Astrocyte of the spinal cord (primary cell): Measurements from ENCODE around the gene ZAP70.

Experiments
- DNase-seq: peaks from one replicate; pipeline ENCODE4 v3.0.0; 2011; ENCODE audit warnings: low read depth, low spot score
- H3K4me3 ChIP-seq: 2 replicates; pipeline ENCODE4 v1.5.1; 2011; ENCODE audit warnings: low read depth, mild to moderate bottlenecking, low read length, moderate library complexity
- CTCF ChIP-seq: IDR thresholded peaks from 2 replicates; pipeline ENCODE4 v1.5.1; 2012; ENCODE audit warnings: low read depth, mild to moderate bottlenecking, low read length, inconsistent platforms
- in situ Hi-C: cut with HindIII; loops from 2 replicates; pipeline ENCODE4 v1.10.0; 2017; ENCODE audit warnings: low sequenced_read_pairs

Gene ZAP70

GRCh38 chr2:97736608-97737330 is 23.4 kb downstream of the ZAP70 start:
- H3K4me3 ChIP-seq: no peak overlapping the region
- no peak for DNase-seq
- in situ Hi-C loops: no loop called here
- TF ChIP-seq CTCF: no peak

GRCh38 chr2:97737421-97738178 is 24.2 kb downstream of the ZAP70 start:
- in situ Hi-C loops: no loop called here
- no peak for TF ChIP-seq CTCF
- H3K4me3 ChIP-seq: no peak overlapping the region
- DNase-seq: no peak

GRCh38 chr2:97738179-97739019 is 25.0 kb downstream of the ZAP70 start:
- no peak overlapping the region for H3K4me3 ChIP-seq
- no peak for TF ChIP-seq CTCF
- DNase-seq: no peak
- in situ Hi-C loops: no loop called here

- DNase-seq: no peak
- no peak for TF ChIP-seq CTCF
- in situ Hi-C loops: no loop called here
- no peak overlapping the region for H3K4me3 ChIP-seq
Measured at GRCh38 chr2:97739020-97739892, 25.9 kb downstream of the ZAP70 start.

GRCh38 chr2:97739893-97740245 is 26.5 kb downstream of the ZAP70 start:
- TF ChIP-seq CTCF: no peak
- in situ Hi-C loops: no loop called here

More at GRCh38 chr2:97739893-97740245, 26.5 kb downstream of the ZAP70 start:
- DNase-seq: no peak
- no peak overlapping the region for H3K4me3 ChIP-seq
